ENCODE data around the gene RHOF. TPM values are rescaled to one million over a fixed set of nuclear protein-coding genes. Genes with fewer than 3 reads are reported as not detected.
A peak's percentile ranks its signal among the peaks of the same experiment; 100 is the strongest.

Gene RHOF
- total and polyA plus RNA-seq, 8 donors = 2.8 to 12.6 (median 4.9) TPM

- no peak for TF ChIP-seq CTCF (IDR thresholded peaks at IDR 0.05)
- DNase-seq (peak in 2 of 6 donors; percentile 34 to 73), FAIRE-seq (no peak), ATAC-seq (no peak)
- H3K36me3 ChIP-seq = peaks cover 5 to 71% (median 44%) of the 10 kb centered on the region in 3 donors
- H3K4me1 ChIP-seq = no peaks in the 10 kb centered on the region
- intact Hi-C loops (cut with DNase I) = no loop called here
- H3K27ac ChIP-seq = no peak overlapping the region
- H3K4me3 ChIP-seq = no peak overlapping the region
- H3K9me3 ChIP-seq = no peaks in the 10 kb centered on the region
- no peaks in the 10 kb centered on the region for H3K27me3 ChIP-seq
- 91 to 92% methylated on average over 38 to 39 of the region's 39 CpGs for WGBS, 2 donors
These were observed 29.1 kb upstream of the RHOF start for GRCh38 chr12:121822393-121823100.

- no peaks in the 10 kb centered on the region for H3K9me3 ChIP-seq
- H3K4me3 ChIP-seq = no peak overlapping the region
- H3K4me1 ChIP-seq = no peaks in the 10 kb centered on the region
- DNase-seq (peak in 1 of 6 donors; percentile 48), ATAC-seq (no peak), FAIRE-seq (no peak)
- H3K36me3 ChIP-seq = peaks cover 11 to 79% (median 51%) of the 10 kb centered on the region in 3 donors
- TF ChIP-seq CTCF (IDR thresholded peaks at IDR 0.05) = no peak
- WGBS, 2 donors = 85 to 87% methylated on average over 7 of the region's 7 CpGs
- no peak overlapping the region for H3K27ac ChIP-seq
- H3K27me3 ChIP-seq = no peaks in the 10 kb centered on the region
- intact Hi-C loops (cut with DNase I) = no loop called here
These were observed 26.6 kb upstream of the RHOF start for GRCh38 chr12:121820056-121820455.

GRCh38 chr12:121819212-121819949 is 25.9 kb upstream of the RHOF start:
- ATAC-seq = no peak
- no peaks in the 10 kb centered on the region for H3K27me3 ChIP-seq
- FAIRE-seq = no peak
- H3K4me1 ChIP-seq = no peaks in the 10 kb centered on the region
- no peak overlapping the region for H3K4me3 ChIP-seq
- no peaks in the 10 kb centered on the region for H3K9me3 ChIP-seq
- intact Hi-C loops (cut with DNase I) = no loop called here
- H3K27ac ChIP-seq = no peak overlapping the region
- H3K36me3 ChIP-seq = peaks cover 12 to 81% (median 51%) of the 10 kb centered on the region in 3 donors
- DNase-seq = peak in 1 of 6 donors; percentile 70
- no peak for TF ChIP-seq CTCF (IDR thresholded peaks at IDR 0.05)
- WGBS, 2 donors = 89 to 93% methylated on average over 22 of the region's 22 CpGs

- Histone ChIP-seq H3K9me3 (no peaks in the 10 kb centered on the region), H3K27ac (no peak overlapping the region), H3K27me3 (no peaks in the 10 kb centered on the region), H3K4me3 (no peak overlapping the region), H3K36me3 (peaks cover 12 to 69% (median 40%) of the 10 kb centered on the region in 3 donors), H3K4me1 (peaks cover 0 to 12% (median 8%) of the 10 kb centered on the region in 3 donors)
- 92 to 93% methylated on average over 18 of the region's 18 CpGs for WGBS, 2 donors
- ATAC-seq (no peak), FAIRE-seq (no peak), DNase-seq (peak in 1 of 6 donors; percentile 51)
- intact Hi-C loops (cut with DNase I) = no loop called here
- TF ChIP-seq CTCF (IDR thresholded peaks at IDR 0.05) = no peak
These were observed 24.2 kb upstream of the RHOF start for GRCh38 chr12:121817648-121818043.

Measured in pancreas (tissue), 10 donors.